Stimulated activated CD4-positive, alpha-beta T cell treated with anti-CD3 and anti-CD28 coated beads, Interleukin-12 subunit alpha, Interleukin-12 subunit beta, amount 100 ng/mL, for 4 hours (primary cell): Measurements from ENCODE around the gene MYO9A.

Experiments
- DNase-seq: peaks from one replicate; pipeline ENCODE4 v3.0.0-alpha.2; 2020

The MYO9A gene

DNA sequence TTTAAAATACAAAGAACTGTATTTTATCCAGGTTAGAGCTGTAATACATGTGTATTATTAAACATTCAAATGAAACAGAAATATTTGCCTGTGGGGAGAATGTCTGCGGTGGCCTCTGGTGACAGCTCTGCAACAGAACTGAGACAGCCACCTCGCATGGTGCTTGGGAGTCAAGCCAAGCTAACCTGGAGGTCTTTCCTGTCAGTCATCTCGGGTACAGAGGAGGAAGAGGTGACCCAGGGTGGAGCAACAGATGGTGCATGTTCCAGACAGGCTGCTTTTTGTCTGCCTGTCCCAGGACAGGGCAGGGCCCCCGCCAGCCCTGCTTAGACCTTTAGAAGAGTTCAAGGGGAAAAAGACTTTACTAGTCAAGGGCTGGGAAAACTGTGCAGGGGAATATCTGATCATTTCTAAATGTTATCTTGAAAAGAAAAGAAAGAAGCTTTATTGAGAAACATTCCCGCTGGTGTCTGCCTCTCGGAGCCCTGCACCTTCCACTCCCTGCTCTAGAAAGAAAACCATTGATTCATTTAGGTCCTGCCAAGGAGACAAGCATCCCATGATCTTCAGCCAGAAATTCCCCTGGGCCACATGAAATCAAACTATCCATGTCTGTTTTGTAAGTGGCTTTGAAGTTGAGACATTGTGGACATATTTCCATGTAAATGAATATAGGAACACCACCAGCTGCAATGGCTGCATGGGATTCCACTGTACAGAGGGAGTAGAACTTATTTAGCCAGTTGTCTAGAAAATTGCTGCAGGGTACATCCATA is 313.1 kb downstream of the MYO9A start:
- no peak for DNase-seq

DNA sequence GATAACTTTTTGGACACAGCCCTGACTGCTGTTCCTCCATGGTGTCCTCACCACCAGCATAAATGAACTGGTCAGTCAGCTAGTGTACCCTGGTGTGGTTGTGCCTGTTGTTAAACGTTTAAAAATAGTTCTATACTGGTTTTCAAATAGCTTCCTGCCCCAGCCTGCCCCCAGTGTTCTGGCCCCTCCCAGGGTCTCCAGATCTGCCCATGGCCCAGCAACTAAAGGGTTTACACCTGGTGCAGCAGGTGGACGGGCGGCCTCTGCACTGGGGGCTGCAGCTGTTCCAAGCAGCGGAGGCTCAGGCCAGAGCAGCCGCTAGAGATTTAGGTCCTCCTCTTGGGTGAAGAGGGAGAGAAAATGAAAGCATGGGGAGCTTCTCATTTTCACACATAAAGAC is 313.7 kb downstream of the MYO9A start:
- DNase-seq = no peak

DNA sequence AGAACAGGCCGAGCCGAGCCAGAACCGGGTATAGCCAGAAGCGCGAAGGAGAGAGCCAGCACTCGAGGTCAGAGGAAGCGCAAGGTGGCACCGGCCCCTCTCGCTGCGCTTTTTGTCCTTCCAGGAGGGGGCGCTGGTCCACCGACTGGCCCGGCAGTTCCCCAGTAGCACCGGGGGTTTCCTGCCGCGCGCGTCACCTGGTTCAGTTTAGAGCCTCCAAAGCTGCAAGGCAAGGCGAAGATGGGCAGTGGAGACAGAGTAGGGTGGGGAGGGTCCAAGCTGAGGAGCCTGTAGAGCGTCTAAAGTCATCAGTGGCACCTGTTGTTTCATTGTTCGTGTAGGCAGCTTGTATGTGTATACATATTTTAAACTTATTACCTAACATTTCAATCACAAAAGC is 315.2 kb downstream of the MYO9A start:
- DNase-seq = peak; percentile 5

DNA sequence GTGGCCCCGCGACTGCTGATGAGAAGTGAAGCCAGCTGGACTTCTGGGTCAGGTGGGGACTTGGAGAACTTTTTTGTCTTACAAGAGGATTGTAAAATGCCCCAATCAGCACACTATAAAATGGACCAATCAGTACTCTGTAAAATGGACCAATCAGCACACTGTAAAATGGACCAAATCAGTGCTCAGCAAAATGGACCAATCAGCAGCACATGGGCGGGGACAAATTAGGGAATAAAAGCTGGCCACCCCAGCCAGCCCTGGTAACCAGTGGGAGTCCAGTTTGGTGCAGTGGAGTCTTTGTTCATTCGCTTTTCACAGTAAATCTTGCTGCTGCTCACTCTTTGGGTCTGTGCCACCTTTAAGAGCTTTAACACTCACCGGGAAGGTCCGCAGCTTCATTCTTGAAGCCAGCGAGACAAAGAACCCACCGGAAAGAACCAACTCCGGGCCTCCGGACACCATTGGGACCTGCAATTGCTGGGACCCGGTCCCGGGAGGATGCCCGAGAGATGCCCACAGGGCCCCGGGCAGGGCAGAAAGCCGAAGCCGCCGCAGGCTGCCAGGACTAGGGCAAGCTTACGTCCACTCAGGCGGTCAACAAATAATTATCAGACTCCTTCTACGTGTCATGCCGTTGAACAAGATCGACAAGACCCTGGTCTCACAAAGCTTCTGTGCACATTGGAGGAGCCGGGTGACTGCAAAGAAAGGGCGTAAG is 315.9 kb downstream of the MYO9A start:
- DNase-seq = no peak

DNA sequence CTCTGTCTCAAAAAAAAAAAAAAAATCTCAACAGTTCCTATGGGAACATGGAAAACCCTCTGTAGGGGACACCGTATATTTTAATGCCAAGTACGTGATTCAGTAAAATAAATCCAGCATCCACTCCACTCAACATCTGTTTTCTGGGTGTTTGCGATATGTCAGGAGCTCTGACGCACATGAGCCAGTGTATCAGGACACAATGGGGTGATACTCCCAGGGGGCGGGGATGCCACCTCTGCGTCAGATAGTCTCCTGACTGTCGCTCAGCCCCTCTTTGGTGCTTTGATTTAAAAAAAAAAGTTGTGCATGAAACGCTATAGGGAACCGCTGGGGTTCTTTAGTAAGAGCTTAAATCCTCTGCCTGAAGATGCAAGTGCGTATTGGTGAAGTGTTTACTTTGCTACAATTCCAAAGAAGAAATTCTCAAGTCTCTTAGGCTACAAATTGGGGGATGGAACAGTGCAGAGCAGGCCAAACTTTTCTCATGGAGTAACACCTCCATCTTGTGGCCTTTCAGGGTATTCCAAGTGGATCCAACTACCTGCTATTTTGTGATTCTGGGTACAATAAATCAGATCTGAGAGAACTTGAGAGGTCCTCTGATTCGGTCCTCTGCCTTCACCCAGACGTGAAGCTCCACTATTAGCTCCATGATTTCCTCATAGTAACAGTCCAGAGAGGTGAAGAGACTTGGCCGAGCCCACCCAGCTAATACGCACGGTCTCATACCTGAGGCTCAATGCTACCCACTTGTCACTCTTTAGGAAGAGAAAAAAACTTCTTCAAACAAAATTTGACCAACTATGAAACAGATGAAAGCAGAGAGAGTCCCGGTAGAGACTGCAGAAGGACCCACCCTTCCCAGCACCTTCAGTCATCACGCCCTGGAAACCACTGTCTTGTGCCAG is 316.9 kb downstream of the MYO9A start:
- no peak for DNase-seq

DNA sequence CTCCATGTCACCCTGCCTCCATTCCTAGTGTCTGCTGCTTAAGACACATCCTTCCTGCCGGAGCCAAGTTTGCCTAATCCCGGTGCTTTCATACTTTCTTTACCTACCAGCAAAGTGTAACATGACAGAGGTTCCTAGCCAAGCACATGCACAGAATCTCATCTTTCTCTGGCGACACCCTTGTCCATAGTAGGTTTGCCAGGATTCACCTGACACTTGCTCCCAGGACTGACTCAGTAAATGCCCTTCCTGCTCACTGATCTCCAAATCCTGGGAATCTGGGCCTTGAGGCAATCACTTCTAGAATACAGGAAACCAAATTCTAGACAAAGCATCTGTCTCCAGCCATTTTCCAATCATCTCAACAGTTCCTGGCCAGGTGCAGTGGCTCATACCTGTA is 317.8 kb downstream of the MYO9A start:
- DNase-seq = no peak

DNA sequence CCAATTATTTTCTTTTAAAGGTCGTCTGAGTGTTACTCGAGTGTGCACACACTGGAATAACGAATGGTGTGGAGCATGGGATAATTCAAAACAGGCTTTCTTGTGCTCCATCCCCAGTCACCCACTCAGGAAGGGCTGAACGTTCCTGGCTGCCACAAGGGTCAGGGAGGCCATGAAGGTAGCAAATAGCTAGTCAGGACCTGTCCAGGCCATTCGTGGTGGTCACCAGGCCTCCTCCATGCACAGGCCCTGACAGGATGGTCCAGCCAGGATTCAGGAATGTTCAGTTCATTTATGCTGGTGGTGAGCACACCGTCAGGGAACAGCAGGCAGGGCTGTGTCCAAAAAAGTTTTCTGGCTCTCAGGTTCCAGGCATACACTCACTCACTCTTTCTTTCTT is 319.3 kb downstream of the MYO9A start:
- DNase-seq = no peak

DNA sequence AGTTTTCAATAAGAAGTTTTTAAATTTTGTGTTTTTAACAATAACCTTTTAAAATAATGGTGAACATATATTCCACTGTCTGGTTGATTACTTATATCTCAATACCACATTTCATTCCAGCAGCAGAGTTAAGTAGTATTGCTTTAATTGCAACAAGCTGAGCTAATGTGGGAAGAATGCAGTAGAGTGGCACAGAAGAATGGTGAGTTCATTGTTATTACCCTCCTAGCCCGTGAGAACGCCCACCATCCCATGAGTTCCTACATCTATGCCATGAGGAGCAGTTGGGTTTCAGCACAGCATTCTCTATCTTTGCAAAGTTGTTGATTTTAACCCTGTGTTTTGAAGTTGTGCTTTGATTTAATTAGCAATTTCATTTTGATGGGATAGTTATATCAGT is 325.4 kb downstream of the MYO9A start:
- DNase-seq = no peak

DNA sequence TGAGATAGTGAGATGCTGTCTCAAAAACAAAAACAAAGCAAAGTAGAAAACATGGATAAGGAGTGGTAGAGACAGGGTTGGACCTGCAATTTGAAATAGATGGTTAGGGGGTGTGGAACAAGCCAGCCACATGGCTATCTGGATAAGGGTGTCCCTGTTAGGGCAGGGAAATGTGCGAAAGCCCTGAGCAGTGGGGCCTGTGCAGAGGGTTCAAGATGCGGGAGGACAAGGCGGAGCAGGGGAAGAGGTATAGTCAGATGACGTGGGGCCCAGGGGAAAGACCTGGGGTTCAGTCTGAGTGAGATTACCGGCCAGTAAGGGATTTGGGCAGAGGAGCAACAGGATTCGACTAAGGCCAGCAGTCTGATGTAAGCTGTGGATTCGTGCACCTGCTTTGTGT is 326.0 kb downstream of the MYO9A start:
- DNase-seq = no peak

DNA sequence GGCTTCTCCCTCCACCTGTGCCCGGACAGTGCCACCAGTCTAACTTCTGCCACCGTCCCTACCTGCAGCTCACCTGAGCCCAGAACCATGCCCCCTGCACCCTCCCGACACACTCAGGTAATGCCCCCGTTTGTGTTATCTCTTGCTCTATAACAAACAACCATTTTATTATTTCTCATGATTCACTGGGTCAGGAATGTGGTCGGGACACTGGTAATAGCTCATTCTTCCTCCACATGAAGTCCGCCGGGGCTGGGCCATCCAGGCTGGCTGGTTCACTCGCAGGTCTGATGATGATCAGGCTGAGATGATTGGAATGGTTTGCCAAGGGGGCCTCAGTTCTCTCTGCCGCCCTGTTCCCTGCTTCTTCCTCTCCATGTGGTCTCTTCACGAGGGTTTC is 327.9 kb downstream of the MYO9A start:
- no peak for DNase-seq

DNA sequence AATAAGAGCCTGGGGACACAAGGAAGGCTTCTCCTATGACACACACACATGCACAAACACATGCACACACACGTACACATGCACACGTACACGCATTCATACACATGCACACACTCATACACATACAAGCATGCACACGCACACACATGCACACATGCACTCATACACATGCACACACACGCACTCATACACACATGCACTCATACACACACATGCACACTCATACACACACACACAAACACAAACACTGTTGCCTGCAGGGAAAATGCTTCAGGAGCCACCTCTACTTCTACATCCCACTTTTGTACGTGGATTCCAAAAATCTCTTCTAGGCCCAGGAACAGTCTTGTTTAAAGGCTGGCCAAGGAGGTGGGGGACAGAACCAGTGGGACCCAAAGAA is 328.3 kb downstream of the MYO9A start:
- no peak for DNase-seq

DNA sequence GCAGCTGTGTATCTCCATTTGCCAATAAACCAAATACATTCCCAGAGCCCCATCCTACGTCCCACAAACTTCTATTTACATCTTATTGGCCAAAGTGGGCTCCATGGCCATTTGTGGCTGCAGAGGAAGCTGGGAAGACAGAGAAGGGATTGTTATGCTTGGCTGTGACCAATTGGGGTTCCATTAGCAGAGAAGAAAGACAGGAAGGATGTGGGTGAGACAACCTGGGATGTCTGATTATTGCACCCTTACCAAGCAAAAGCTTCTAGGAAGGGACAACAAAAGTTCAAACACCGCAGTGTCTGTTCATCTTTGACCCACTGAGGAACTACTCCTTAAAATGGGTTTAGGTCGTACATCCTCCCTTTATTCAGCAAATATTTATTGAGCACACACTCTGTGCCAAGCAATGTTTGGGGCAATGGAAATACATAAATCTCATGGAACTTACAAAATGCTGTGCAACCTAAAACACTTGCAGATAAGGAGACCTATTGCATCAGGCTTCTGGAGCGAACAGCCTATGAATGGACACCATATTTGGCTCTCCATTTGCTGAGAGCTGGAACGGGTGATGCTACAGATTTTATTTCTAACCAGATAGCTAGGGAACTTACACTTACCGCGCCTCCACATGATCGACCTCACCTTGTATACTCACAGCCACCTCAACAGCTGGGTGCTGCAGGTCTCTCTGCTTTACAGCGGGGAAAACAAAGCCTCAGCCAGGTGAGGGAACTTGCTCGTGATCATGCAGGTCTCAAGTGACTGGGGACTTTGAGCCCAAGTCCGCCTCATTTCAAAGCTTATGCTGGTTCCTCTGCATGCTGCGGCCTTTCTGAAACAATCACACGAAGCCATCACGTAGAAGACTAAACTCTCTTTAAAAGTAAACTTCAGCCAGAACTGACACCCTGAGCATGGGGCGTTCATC is 329.0 kb downstream of the MYO9A start:
- DNase-seq = no peak

DNA sequence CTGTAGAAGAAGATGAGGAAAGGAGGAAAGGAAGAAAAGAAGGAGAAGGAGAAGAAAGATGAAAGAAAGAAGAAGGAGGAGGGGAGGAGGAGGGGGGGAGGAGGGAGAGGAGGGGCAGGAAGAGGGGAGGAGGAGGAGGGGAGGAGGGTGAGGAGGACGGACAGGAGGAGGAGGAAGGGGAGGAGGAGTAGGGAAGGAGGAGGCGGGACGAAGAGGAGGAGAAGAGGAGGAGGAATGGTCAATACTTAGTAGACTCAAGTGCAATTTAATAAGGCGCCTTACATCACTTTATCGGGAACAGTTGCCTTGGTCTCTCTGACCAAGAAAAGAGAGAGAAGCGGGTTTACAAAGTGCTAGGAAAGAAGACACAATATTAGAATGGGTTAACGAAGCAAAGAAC is 331.3 kb downstream of the MYO9A start:
- no peak for DNase-seq

DNA sequence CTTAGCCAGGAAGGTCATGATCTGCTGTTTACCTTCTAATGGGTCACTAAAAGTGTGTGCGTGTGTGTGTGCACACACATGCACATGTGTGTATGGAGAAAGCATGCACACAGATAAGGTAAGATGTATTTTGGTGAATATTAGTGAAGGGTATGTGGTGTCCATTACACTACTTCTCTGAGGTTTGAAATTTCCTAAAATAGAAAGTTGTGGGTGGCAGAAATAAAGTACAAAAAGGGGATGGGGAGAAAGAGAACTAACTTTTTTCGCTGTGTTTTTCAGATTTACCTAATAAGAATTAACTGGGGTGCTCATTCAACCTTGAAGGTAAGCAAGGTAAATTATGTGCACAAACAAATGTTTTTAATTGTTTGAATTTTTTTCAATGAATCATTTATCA is 332.0 kb downstream of the MYO9A start:
- DNase-seq = no peak

DNA sequence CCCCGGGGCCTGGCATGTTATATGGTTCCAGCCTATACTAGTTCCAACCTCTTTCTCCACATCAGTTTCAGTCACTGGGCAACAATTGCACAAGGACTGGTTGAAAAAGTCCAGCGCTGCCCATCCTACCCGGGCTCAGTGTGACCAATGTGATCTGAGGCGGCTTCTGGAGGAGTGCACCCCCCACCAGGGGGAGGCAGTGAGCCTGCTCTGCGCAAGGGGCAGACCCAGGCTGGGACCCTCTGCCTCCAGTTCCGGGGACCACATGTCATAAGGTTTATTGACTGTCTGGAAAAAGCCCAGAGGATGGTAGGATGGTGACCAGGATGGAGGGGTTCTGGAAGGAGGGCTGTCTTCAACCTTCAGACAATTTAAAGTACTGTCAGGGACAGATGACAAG is 333.2 kb downstream of the MYO9A start:
- DNase-seq = peak; percentile 14

DNA sequence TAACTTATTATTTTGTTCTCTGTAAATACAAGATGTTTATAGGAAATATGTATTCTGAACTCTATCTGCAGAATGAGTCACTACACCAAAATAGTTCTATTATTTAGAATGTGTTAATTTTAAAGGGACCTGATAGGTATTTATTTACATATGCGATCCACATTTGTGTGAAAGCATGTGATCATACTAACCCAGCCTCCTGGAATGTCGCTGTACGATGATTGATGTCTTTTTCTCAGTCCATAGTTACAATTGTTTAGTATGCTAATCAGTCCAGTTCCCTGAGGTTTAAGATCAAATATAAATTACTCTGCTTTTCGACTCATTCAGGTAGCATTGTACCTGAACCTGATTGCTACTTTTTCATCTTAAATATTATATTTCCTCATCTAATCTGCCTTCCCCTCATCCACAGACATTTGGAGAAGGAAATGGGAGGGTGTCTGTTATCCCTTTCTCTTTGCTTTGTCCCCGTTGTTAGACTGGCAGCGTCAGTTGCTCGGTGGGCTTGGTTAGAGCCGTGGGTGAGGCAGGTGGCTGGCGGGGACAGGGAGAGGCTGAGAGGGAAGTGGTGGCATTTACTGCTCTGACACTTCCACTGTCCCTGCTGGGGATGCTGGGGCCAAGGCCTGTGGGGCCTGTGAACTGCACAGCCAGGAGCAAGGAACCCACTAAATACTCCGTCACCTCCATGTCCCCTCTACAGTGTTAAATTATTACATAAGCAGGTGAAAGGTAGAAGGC is 335.4 kb downstream of the MYO9A start:
- no peak for DNase-seq

DNA sequence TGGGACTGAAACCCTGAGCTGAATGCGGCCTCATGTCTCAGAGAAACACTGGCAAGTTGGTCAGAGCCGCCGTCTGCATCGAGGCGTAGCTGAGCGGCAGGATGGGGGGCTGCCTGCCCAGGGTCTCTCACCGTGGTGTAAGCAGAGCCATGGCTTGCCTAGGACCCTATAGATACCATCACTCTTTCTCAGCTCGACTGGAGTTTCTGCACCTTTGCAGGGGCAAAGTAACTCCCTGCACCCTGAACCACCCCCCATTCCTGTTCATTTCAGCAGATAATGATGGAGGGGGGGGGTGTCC is 336.0 kb downstream of the MYO9A start:
- DNase-seq = no peak

DNA sequence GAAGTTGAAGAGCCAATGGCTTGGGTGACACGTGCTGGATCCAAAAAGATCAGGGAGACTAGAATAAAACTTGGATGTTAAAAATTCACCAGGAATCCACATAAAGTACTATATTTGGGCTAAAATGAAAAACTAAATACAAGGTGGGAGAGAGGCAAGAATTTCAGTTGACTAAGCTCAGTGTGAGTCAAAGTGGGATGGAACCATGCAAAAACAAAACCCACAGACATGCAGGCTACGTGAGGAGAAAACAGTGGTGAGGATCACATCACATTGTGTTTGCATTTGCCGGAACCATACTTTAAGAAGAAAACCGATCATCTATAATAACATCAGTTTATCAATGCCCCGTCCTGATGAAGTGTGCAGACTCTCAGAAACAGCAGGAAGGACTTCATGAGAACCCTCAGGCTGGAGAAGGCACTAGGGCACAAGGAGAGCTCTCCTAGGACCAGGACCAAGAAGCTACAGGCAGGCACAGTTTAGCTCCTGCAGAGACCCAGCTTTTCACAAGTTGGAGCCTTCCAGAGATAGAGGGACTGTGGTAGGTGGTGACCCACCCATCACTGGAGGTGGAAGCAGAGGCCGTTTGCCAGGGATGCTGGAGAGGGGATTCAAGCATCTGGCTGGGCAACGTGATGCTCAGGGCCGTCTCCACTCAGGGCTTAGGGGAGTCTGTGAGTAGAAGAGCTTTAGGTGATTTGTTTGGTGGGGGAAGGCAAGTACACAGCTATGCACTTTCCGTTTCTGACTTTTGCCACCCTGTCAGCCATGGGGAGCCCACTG is 336.6 kb downstream of the MYO9A start:
- DNase-seq = no peak

DNA sequence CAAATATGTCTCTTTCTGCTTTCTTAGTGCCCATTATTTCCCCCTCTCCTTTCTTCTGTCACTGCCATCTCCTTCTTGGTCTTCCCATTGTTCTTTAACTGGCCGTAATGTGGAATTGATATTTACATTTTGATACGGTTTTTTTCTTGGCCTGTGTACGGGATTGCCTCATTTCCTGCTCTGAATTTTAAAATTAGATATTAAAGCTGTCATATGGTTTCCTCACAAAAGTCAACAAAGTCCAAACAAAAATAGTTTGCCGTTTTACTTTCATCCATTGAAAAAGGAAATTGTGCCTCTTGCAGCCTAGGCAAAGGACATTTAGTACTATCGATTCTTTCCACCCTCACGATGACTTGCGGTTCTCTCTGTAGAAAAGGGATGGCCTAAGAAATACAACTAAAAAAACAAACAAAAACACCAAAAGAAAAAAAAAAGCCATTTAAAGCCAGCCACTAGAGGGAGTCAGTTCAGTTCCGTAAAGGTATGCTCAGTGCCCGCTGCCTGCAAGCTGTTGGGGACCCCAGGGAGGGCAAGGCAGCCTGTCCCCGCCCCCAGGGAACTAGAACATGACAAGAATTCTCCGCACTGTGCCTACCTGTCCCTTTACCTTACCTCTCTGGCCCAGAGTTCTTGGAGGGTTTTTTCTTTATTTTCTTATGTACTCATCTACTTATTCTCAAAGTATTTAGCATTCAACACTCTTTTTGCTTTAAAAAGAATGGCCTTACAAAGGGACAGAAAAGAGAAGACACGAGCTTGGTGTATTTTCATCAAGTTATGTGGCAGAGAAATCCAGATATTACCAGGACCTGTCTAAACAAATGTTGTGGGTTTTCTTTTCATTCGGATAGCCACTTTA is 337.6 kb downstream of the MYO9A start:
- DNase-seq = peak; percentile 7
